ENCODE data around the gene F10.
"Not testable (repeated sequence)": the region's sequence is repeated elsewhere in the genome, so short reads cannot be mapped to it uniquely, and the experiment has no call there.

- not testable (repeated sequence) for TF ChIP-seq CTCF (IDR thresholded peaks at IDR 0.05); RAD21 (IDR thresholded peaks at IDR 0.05; ENCODE audit: low read length); YY1 (IDR thresholded peaks at IDR 0.05; ENCODE audit: low read depth); RFX5 (IDR thresholded peaks at IDR 0.05; ENCODE audit: low read length); POLR2AphosphoS5 (IDR thresholded peaks at IDR 0.05; ENCODE audit: low read depth, low read length); EP300 (IDR thresholded peaks at IDR 0.05; ENCODE audit: borderline replicate concordance in 1 of 2, low read depth in 1 of 2, low read length in 1 of 2); MAX (IDR thresholded peaks at IDR 0.05; ENCODE audit: low read depth); REST (IDR thresholded peaks at IDR 0.05; ENCODE audit: low read depth, low read length); TAF1 (IDR thresholded peaks at IDR 0.05; ENCODE audit: borderline replicate concordance, low read depth, low read length); IRF3 (IDR thresholded peaks at IDR 0.05; ENCODE audit: low read depth, low read length); RCOR1 (IDR thresholded peaks at IDR 0.05; ENCODE audit: low read length); GABPA (IDR thresholded peaks at IDR 0.05; ENCODE audit: low read depth); CHD2 (IDR thresholded peaks at IDR 0.05; ENCODE audit: low read length, partially characterized antibody); TCF12 (IDR thresholded peaks at IDR 0.05)
Observed at GRCh38 chr13:113102302-113102701, 20.3 kb upstream of the F10 start.
